ENCODE results near the gene PGR. TPM values are rescaled to one million over a fixed set of nuclear protein-coding genes. Genes with fewer than 3 reads are reported as not detected.

Gene PGR
- 1 to 10 TPM; 1.9 to 7.0 (median 4.2) TPM for total RNA-seq

GRCh38 chr11:101129203-101129943 lies at the start of gene PGR:
Gene PGR (minus strand): TSS chr11:101129813. CDS start chr11:101129070, 743 bp downstream.
- TF ChIP-seq, protein P1, sequence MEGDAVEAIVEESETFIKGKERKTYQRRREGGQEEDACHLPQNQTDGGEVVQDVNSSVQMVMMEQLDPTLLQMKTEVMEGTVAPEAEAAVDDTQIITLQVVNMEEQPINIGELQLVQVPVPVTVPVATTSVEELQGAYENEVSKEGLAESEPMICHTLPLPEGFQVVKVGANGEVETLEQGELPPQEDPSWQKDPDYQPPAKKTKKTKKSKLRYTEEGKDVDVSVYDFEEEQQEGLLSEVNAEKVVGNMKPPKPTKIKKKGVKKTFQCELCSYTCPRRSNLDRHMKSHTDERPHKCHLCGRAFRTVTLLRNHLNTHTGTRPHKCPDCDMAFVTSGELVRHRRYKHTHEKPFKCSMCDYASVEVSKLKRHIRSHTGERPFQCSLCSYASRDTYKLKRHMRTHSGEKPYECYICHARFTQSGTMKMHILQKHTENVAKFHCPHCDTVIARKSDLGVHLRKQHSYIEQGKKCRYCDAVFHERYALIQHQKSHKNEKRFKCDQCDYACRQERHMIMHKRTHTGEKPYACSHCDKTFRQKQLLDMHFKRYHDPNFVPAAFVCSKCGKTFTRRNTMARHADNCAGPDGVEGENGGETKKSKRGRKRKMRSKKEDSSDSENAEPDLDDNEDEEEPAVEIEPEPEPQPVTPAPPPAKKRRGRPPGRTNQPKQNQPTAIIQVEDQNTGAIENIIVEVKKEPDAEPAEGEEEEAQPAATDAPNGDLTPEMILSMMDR (IDR thresholded peaks at IDR 0.05; ENCODE audit: low read depth): no peak

DNA sequence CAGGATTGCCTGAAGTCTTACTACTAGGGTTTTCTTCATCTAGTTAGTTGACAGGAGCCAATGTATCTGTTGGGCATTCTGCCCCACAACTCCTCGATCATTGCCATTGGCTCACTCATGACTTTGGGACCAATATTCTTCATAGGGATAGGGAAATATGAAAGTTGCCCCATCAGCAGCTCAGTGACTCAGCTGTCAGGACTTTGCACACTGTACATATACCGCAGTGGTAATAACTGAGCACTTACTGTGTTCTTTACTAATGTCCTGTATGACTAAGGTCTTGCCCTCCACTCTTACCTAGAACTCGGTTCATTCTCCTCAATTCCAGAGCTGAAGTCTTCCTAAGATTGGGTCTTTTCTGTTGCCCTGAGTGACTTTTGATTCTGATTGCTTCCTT lies 46.8 kb upstream of the PGR start:
- TF ChIP-seq, protein P1 (IDR thresholded peaks at IDR 0.05; ENCODE audit: low read depth): no peak

DNA sequence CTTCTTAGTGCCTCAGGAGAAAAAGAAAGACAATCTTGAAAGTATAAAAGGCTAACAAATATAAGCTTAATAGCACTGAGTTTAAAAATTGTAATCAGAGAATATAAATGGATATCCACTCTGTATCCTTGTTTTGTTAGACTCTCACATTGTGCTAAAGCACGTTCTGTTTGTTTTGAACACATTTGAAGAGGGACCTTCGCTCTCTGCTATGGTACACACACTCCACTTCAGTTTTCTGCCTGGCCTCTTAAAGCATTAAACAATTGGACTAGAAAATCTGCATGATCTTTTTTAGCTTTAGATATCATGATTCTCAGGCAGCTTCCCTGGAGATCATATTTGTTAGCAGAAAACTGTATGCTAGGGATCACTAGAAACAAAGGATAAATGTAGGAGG lies 40.3 kb upstream of the PGR start:
- TF ChIP-seq, protein P1 (IDR thresholded peaks at IDR 0.05; ENCODE audit: low read depth): no peak

GRCh38 chr11:101166038-101166437 lies 36.4 kb upstream of the PGR start:
- TF ChIP-seq, protein P1 (IDR thresholded peaks at IDR 0.05; ENCODE audit: low read depth): no peak

- TF ChIP-seq, protein P1 (IDR thresholded peaks at IDR 0.05; ENCODE audit: low read depth): no peak
These were observed 28.5 kb upstream of the PGR start for GRCh38 chr11:101158119-101158518.

- TF ChIP-seq, protein P1 (IDR thresholded peaks at IDR 0.05; ENCODE audit: low read depth): no peak
These were observed 8.8 kb upstream of the PGR start for GRCh38 chr11:101138245-101138930.

GRCh38 chr11:101133190-101133589 lies 3.6 kb upstream of the PGR start:
- TF ChIP-seq, protein P1 (IDR thresholded peaks at IDR 0.05; ENCODE audit: low read depth): no peak

Measured in subcutaneous adipose tissue (tissue), 4 donors.